Measurements from ENCODE around the gene FAM240A. TPM values are rescaled to one million over a fixed set of nuclear protein-coding genes. Genes with fewer than 3 reads are reported as not detected.

Gene FAM240A
- total RNA-seq, 1 donor from 2014 or later = not detected

- Mint-ChIP-seq H3K4me3 (no peak overlapping the region), H3K27me3 (ENCODE audit: insufficient read depth, low read depth) (peaks cover 18% of the 10 kb centered on the region), H3K27ac (no peak overlapping the region), H3K4me1 (peaks cover 36% of the 10 kb centered on the region), H3K9me3 (no peaks in the 10 kb centered on the region), H3K36me3 (no peaks in the 10 kb centered on the region)
- no peak overlapping the region for H2AFZ ChIP-seq (replicated peaks)
- no peak overlapping the region for H3K9ac ChIP-seq
- no peaks in the 10 kb centered on the region for H3F3A ChIP-seq (ENCODE audit: low read depth)
- H3K4me1 ChIP-seq = peaks cover 32% of the 10 kb centered on the region
- no peaks in the 10 kb centered on the region for H3K27me3 ChIP-seq
- no peaks in the 10 kb centered on the region for H4K20me1 ChIP-seq (ENCODE audit: low read depth)
- H3K27ac ChIP-seq = no peak overlapping the region
- no peaks in the 10 kb centered on the region for H3K79me2 ChIP-seq (ENCODE audit: low read depth)
- no peak overlapping the region for H3K4me2 ChIP-seq
- no peaks in the 10 kb centered on the region for H3K36me3 ChIP-seq
- no peak overlapping the region for H3K4me3 ChIP-seq
- DNase-seq (ENCODE audit: low spot score) = no peak
- TF ChIP-seq EZH2 (IDR thresholded peaks at IDR 0.05) = no peak
- TF ChIP-seq EZH2phosphoT487 (IDR thresholded peaks at IDR 0.05) = no peak
- no peak for TF ChIP-seq CTCF (IDR thresholded peaks at IDR 0.05)
- no peaks in the 10 kb centered on the region for H3K9me3 ChIP-seq (ENCODE audit: low read depth)
Observed at GRCh38 chr3:46664971-46665762, 52.8 kb downstream of the FAM240A start.

- no peak overlapping the region for H3K27ac Mint-ChIP-seq
- Histone ChIP-seq H3K27me3 (no peaks in the 10 kb centered on the region), H3K36me3 (no peaks in the 10 kb centered on the region), H3K9me3 (ENCODE audit: low read depth) (no peaks in the 10 kb centered on the region), H3K27ac (no peak overlapping the region), H3K4me2 (no peak overlapping the region), H3K9ac (no peak overlapping the region), H3F3A (ENCODE audit: low read depth) (no peaks in the 10 kb centered on the region), H3K4me3 (no peak overlapping the region), H3K79me2 (ENCODE audit: low read depth) (no peaks in the 10 kb centered on the region), H4K20me1 (ENCODE audit: low read depth) (no peaks in the 10 kb centered on the region), H3K4me1 (peaks cover 29% of the 10 kb centered on the region), H2AFZ (replicated peaks) (no peak overlapping the region)
- H3K36me3 Mint-ChIP-seq = no peaks in the 10 kb centered on the region
- TF ChIP-seq CTCF (IDR thresholded peaks at IDR 0.05) (no peak), EZH2phosphoT487 (IDR thresholded peaks at IDR 0.05) (no peak), EZH2 (IDR thresholded peaks at IDR 0.05) (no peak)
- no peak for DNase-seq (ENCODE audit: low spot score)
- H3K27me3 Mint-ChIP-seq (ENCODE audit: insufficient read depth, low read depth) = peaks cover 18% of the 10 kb centered on the region
- H3K9me3 Mint-ChIP-seq = no peaks in the 10 kb centered on the region
- peaks cover 29% of the 10 kb centered on the region for H3K4me1 Mint-ChIP-seq
- H3K4me3 Mint-ChIP-seq = no peak overlapping the region
Observed at GRCh38 chr3:46665763-46666452, 53.6 kb downstream of the FAM240A start.

DNA sequence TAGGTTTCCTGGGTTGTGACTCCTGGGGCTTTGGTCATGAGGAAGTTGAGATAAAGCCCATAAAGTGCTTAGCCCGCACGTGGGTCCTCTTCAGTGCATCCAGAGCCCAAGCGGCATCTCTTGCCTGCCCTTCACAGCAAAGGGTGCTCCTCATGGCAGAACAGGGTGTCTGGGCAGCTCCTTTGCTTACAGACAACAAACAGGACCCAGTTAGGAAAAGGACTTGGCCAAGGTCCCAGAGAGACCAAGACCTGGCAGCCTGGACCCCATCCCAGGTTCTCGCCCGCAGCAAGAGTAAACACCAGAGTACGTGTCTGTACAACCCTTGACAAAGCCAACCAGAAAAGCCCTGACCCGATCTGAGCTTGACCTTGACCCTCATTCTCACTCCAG, 54.1 kb downstream of the FAM240A start:
- no peak overlapping the region for H2AFZ ChIP-seq (replicated peaks)
- H3K4me3 ChIP-seq = no peak overlapping the region
- H3K27me3 ChIP-seq = no peaks in the 10 kb centered on the region
- H3K4me1 ChIP-seq = peaks cover 24% of the 10 kb centered on the region
- H3K27ac ChIP-seq = no peak overlapping the region
- no peak overlapping the region for H3K4me3 Mint-ChIP-seq
- peaks cover 18% of the 10 kb centered on the region for H3K27me3 Mint-ChIP-seq (ENCODE audit: insufficient read depth, low read depth)
- H3K9me3 Mint-ChIP-seq = no peaks in the 10 kb centered on the region
- no peak overlapping the region for H3K27ac Mint-ChIP-seq
- no peak overlapping the region for H3K4me2 ChIP-seq
- TF ChIP-seq EZH2phosphoT487 (IDR thresholded peaks at IDR 0.05) = no peak
- no peak for TF ChIP-seq EZH2 (IDR thresholded peaks at IDR 0.05)
- no peak for TF ChIP-seq CTCF (IDR thresholded peaks at IDR 0.05)
- H3K4me1 Mint-ChIP-seq = peaks cover 23% of the 10 kb centered on the region
- H3F3A ChIP-seq (ENCODE audit: low read depth) = no peaks in the 10 kb centered on the region
- no peaks in the 10 kb centered on the region for H3K79me2 ChIP-seq (ENCODE audit: low read depth)
- H4K20me1 ChIP-seq (ENCODE audit: low read depth) = no peaks in the 10 kb centered on the region
- no peaks in the 10 kb centered on the region for H3K9me3 ChIP-seq (ENCODE audit: low read depth)
- H3K9ac ChIP-seq = no peak overlapping the region
- no peak for DNase-seq (ENCODE audit: low spot score)
- H3K36me3 Mint-ChIP-seq = no peaks in the 10 kb centered on the region
- H3K36me3 ChIP-seq = no peaks in the 10 kb centered on the region
